NCI-H1105 (cell line): ENCODE data around the gene MGLL.
"Not testable (repeated sequence)": the region's sequence is repeated elsewhere in the genome, so short reads cannot be mapped to it uniquely, and the experiment has no call there.

Experiments
- DNase-seq: peaks from one replicate; lab custom pipeline; 2025; lab: John Stamatoyannopoulos, UW

The MGLL gene

GRCh38 chr3:127707851-127708411, 114.4 kb downstream of the MGLL start:
- no peak for DNase-seq

- DNase-seq: no peak
Measured at GRCh38 chr3:127706785-127707351, 115.4 kb downstream of the MGLL start.

GRCh38 chr3:127706312-127706711, 116.0 kb downstream of the MGLL start:
- DNase-seq: no peak

GRCh38 chr3:127704840-127705239, 117.5 kb downstream of the MGLL start:
- DNase-seq: not testable (repeated sequence)

GRCh38 chr3:127702151-127702578, 120.2 kb downstream of the MGLL start:
- no peak for DNase-seq

- DNase-seq: no peak
Measured at GRCh38 chr3:127701280-127701911, 120.9 kb downstream of the MGLL start.

- DNase-seq: no peak
Measured at GRCh38 chr3:127700406-127700805, 121.9 kb downstream of the MGLL start.

GRCh38 chr3:127699416-127700300, 122.7 kb downstream of the MGLL start:
- no peak for DNase-seq

- DNase-seq: no peak
Measured at GRCh38 chr3:127698691-127699415, 123.5 kb downstream of the MGLL start.

- DNase-seq: no peak
Measured at GRCh38 chr3:127698286-127698685, 124.0 kb downstream of the MGLL start.

GRCh38 chr3:127697551-127698240, 124.6 kb downstream of the MGLL start:
- peak; percentile 91 for DNase-seq

- DNase-seq: peak; percentile 49
Measured at GRCh38 chr3:127694467-127695215, 127.7 kb downstream of the MGLL start.

GRCh38 chr3:127693336-127693843, 128.9 kb downstream of the MGLL start:
- DNase-seq: no peak

GRCh38 chr3:127692501-127693335, 129.6 kb downstream of the MGLL start:
- no peak for DNase-seq

GRCh38 chr3:127691974-127692373, 130.3 kb downstream of the MGLL start:
- DNase-seq: no peak

- DNase-seq: no peak
Measured at GRCh38 chr3:127691489-127691888, 130.8 kb downstream of the MGLL start.

GRCh38 chr3:127690823-127691452, 131.4 kb downstream of the MGLL start:
- DNase-seq: peak; percentile 29

- DNase-seq: no peak
Measured at GRCh38 chr3:127690106-127690505, 132.2 kb downstream of the MGLL start.

GRCh38 chr3:127689266-127689860, 133.0 kb downstream of the MGLL start:
- no peak for DNase-seq
